Stimulated activated CD4-positive, alpha-beta T cell treated with anti-CD3 and anti-CD28 coated beads, TNF-alpha, amount 100 ng/mL, for 24 hours (primary cell): ENCODE measurements around the gene LTBP1.
A peak's percentile ranks its signal among the peaks of the same experiment; 100 is the strongest.
"Not testable (repeated sequence)": the region's sequence is repeated elsewhere in the genome, so short reads cannot be mapped to it uniquely, and the experiment has no call there.

ENCODE experiments used
- DNase-seq, 3 experiments: peaks; one replicate each; pipeline ENCODE4 v3.0.0-alpha.2; 2020; ENCODE audit warnings: low read depth in 3 of 3

LTBP1 gene

GRCh38 chr2:32946314-32947075 lies at the start of gene LTBP1:
Gene LTBP1, plus strand, starts transcription at chr2:32946953. Its CDS starts 372 bp downstream, at chr2:32947325.
- peak; percentile 21 to 58 (median 33) for DNase-seq

GRCh38 chr2:32900246-32900973 lies 46.3 kb upstream of the LTBP1 start:
- DNase-seq, result no peak

- no peak for DNase-seq
These were observed 45.4 kb upstream of the LTBP1 start for GRCh38 chr2:32901313-32901712.

- no peak for DNase-seq
These were observed 44.6 kb upstream of the LTBP1 start for GRCh38 chr2:32902174-32902573.

GRCh38 chr2:32902986-32903385 lies 43.8 kb upstream of the LTBP1 start:
- no peak for DNase-seq

- no peak for DNase-seq
These were observed 42.7 kb upstream of the LTBP1 start for GRCh38 chr2:32904074-32904473.

- DNase-seq, result no peak
These were observed 42.0 kb upstream of the LTBP1 start for GRCh38 chr2:32904751-32905150.

- no peak for DNase-seq
These were observed 41.5 kb upstream of the LTBP1 start for GRCh38 chr2:32905270-32905669.

GRCh38 chr2:32910883-32911598 lies 35.7 kb upstream of the LTBP1 start:
- DNase-seq, result no peak

- no peak for DNase-seq
These were observed 31.1 kb upstream of the LTBP1 start for GRCh38 chr2:32915694-32916093.

- no peak for DNase-seq
These were observed 28.0 kb upstream of the LTBP1 start for GRCh38 chr2:32918774-32919173.

GRCh38 chr2:32919901-32920300 lies 26.9 kb upstream of the LTBP1 start:
- not testable (repeated sequence) for DNase-seq

- not testable (repeated sequence) for DNase-seq
These were observed 25.3 kb upstream of the LTBP1 start for GRCh38 chr2:32921486-32921885.

- DNase-seq, result no peak
These were observed 24.3 kb upstream of the LTBP1 start for GRCh38 chr2:32922501-32922900.

GRCh38 chr2:32923109-32923508 lies 23.6 kb upstream of the LTBP1 start:
- DNase-seq, result no peak

GRCh38 chr2:32925283-32925815 lies 21.4 kb upstream of the LTBP1 start:
- DNase-seq, result no peak

- no peak for DNase-seq
These were observed 20.6 kb upstream of the LTBP1 start for GRCh38 chr2:32925976-32926707.

GRCh38 chr2:32926708-32927084 lies 20.1 kb upstream of the LTBP1 start:
- DNase-seq, result no peak

GRCh38 chr2:32930436-32930835 lies 16.3 kb upstream of the LTBP1 start:
- DNase-seq, result no peak

GRCh38 chr2:32931519-32931918 lies 15.2 kb upstream of the LTBP1 start:
- no peak for DNase-seq

GRCh38 chr2:32931945-32932709 lies 14.6 kb upstream of the LTBP1 start:
- DNase-seq, result no peak
